Neuronal stem cell (in vitro differentiated cells): Measurements from ENCODE around the gene VAC14.
A peak's percentile ranks its signal among the peaks of the same experiment; 100 is the strongest.
"Not testable (repeated sequence)": the region's sequence is repeated elsewhere in the genome, so short reads cannot be mapped to it uniquely, and the experiment has no call there.

Experiments used
- DNase-seq: peaks from one replicate; pipeline ENCODE4 v3.0.0-alpha.2; 2013; ENCODE audit warnings: low spot score
- H2AFZ ChIP-seq: one replicate; pipeline ENCODE4 v1.6.1; 2013; ENCODE audit warnings: mild to moderate bottlenecking, low read length, inconsistent platforms
- H2AK5ac ChIP-seq: 2 replicates; pipeline ENCODE4 v1.6.1; 2013; ENCODE audit warnings: low read depth, mild to moderate bottlenecking, inconsistent platforms, low read length, moderate library complexity, mixed read lengths
- H2BK120ac ChIP-seq: 2 replicates; pipeline ENCODE4 v1.6.1; 2013; ENCODE audit warnings: low read depth, mild to moderate bottlenecking, inconsistent platforms, low read length, moderate library complexity, mixed read lengths
- H2BK12ac ChIP-seq: one replicate; pipeline ENCODE4 v1.6.1; 2013; ENCODE audit warnings: low read length, inconsistent platforms
- H2BK15ac ChIP-seq: 2 replicates; pipeline ENCODE4 v1.6.1; 2013; ENCODE audit warnings: mild to moderate bottlenecking, low read length, inconsistent platforms, mixed read lengths
- H2BK5ac ChIP-seq: one replicate; pipeline ENCODE4 v1.6.1; 2013; ENCODE audit warnings: inconsistent platforms, mild to moderate bottlenecking, low read length, moderate library complexity
- H3K14ac ChIP-seq: one replicate; pipeline ENCODE4 v1.6.1; 2013; ENCODE audit warnings: low read length, inconsistent platforms
- H3K18ac ChIP-seq: 2 replicates; pipeline ENCODE4 v1.6.1; 2013; ENCODE audit warnings: low read length, inconsistent platforms
- H3K23ac ChIP-seq: 2 replicates; pipeline ENCODE4 v1.6.1; 2013; ENCODE audit warnings: low read depth, mild to moderate bottlenecking, mixed read lengths, low read length, inconsistent platforms; ENCODE audit not compliant: poor library complexity
- H3K27ac ChIP-seq: replicated peaks from 3 replicates; pipeline ENCODE4 v1.5.1; 2013; ENCODE audit warnings: low read length, inconsistent platforms
- H3K27me3 ChIP-seq, 3 experiments: 2 replicates each; pipeline ENCODE4 v1.6.1; 2013; ENCODE audit warnings: low read length in 3 of 3, mild to moderate bottlenecking in 2 of 3, inconsistent platforms in 1 of 3, low read depth in 1 of 3, mixed read lengths in 1 of 3, moderate library complexity in 1 of 3; ENCODE audit not compliant: control insufficient read depth in 3 of 3, insufficient read depth in 3 of 3
- H3K36me3 ChIP-seq, 2 donors: replicated peaks in 1 of 2; 2 replicates each; pipeline ENCODE4 v1.6.1; 2013; ENCODE audit warnings: low read length in 2 of 2; ENCODE audit not compliant: control insufficient read depth in 2 of 2, insufficient read depth in 2 of 2
- H3K4ac ChIP-seq: 2 replicates; pipeline ENCODE4 v1.6.1; 2013; ENCODE audit warnings: inconsistent platforms, mild to moderate bottlenecking, low read length, moderate library complexity
- H3K4me1 ChIP-seq, 2 donors: 1 replicate in 1 of 2; 2 replicates in 1 of 2; pipeline ENCODE4 v1.6.1; 2013; ENCODE audit warnings: low read length in 2 of 2, low read depth in 1 of 2; ENCODE audit not compliant: control insufficient read depth in 2 of 2, insufficient read depth in 1 of 2
- H3K4me2 ChIP-seq: one replicate; pipeline ENCODE4 v1.6.1; 2013; ENCODE audit warnings: mild to moderate bottlenecking, low read length, inconsistent platforms; ENCODE audit not compliant: insufficient read depth, poor library complexity, severe bottlenecking
- H3K4me3 ChIP-seq, 2 donors: 2 replicates each; pipeline ENCODE4 v1.5.1; 2013; ENCODE audit warnings: low read length in 2 of 2, mild to moderate bottlenecking in 2 of 2, inconsistent platforms in 1 of 2, moderate library complexity in 1 of 2
- H3K79me1 ChIP-seq: one replicate; pipeline ENCODE4 v1.6.1; 2013; ENCODE audit warnings: low read depth, mild to moderate bottlenecking, inconsistent platforms, low read length, moderate library complexity
- H3K9ac ChIP-seq: one replicate; pipeline ENCODE4 v1.6.1; 2013; ENCODE audit warnings: mild to moderate bottlenecking, low read depth, low read length, inconsistent platforms; ENCODE audit not compliant: poor library complexity
- H3K9me3 ChIP-seq, 2 donors: replicated peaks in 1 of 2; 2 replicates each; pipeline versions ENCODE3 to v1.6.1; 2013; ENCODE audit warnings: low read length in 2 of 2, mild to moderate bottlenecking in 2 of 2, inconsistent platforms in 1 of 2, low read depth in 1 of 2, mixed read lengths in 1 of 2, moderate library complexity in 1 of 2; ENCODE audit not compliant: control insufficient read depth in 2 of 2, insufficient read depth in 1 of 2
- H4K8ac ChIP-seq: one replicate; pipeline ENCODE4 v1.6.1; 2013; ENCODE audit warnings: low read depth, mild to moderate bottlenecking, inconsistent platforms, low read length, moderate library complexity
- H4K91ac ChIP-seq: one replicate; pipeline ENCODE4 v1.6.1; 2013; ENCODE audit warnings: low read length, low read depth, mild to moderate bottlenecking, inconsistent platforms; ENCODE audit not compliant: poor library complexity
- whole genome bisulfite sequencing, 2 donors: extraction: QIAGEN DNeasy Blood & Tissue Kit; methylation state at CpG; one replicate each; pipeline ENCODE4 v1.1.7; 2013; ENCODE audit warnings: missing lambda C conversion rate in 2 of 2, mixed read lengths in 1 of 2; ENCODE audit not compliant: insufficient read length in 2 of 2, insufficient replicate concordance in 1 of 2; ENCODE audit errors: extremely low coverage in 2 of 2; 5-methylcytosine and 5-hydroxymethylcytosine counted together

VAC14 gene

DNA sequence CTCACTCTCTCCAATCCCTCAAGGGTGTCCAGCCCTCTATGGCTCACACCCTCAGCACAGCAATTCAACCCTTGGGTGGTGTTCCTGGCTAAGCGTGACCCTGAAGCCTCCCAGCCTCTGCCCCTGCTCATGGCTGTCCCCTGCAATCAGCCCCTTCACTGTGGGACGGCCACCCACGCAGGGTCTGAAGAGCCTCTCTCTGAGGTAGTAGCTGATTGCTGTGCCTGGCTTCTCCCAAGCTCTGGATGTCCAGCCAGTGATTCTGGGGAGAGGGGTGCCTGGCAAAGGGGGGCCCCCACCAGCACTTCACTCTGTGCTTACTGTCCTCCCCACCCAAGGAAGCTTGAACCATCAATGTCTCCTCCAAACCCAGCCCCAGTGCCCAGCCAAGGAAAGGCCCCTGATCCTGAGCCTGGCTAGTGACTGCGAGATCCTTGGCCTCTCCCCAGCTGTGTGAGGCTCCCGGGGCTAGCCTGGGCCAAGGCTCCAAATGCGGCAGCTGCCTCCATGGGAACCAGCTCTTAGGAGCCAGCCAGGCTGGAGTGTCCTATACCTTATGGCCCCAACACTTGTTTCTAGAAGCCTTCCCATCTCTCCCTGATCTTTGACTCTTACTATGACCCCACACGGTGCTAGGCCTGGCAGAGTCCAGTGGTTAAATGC is 125.0 kb downstream of the VAC14 start:
- H3K4me2 ChIP-seq, result no peak overlapping the region
- no peak overlapping the region for H4K91ac ChIP-seq
- H3K18ac ChIP-seq, result no peak overlapping the region
- no peak overlapping the region for H3K4ac ChIP-seq
- no peak overlapping the region for H4K8ac ChIP-seq
- no peak overlapping the region for H2AK5ac ChIP-seq
- no peak overlapping the region for H2BK120ac ChIP-seq
- peak overlapping the region; percentile 8 for H3K14ac ChIP-seq
- no peak overlapping the region for H2BK15ac ChIP-seq
- H3K23ac ChIP-seq, result no peak overlapping the region
- H3K4me1 ChIP-seq, result peaks cover 0 to 5% of the 10 kb centered on the region in 2 donors
- no peak overlapping the region for H2BK12ac ChIP-seq
- H3K9ac ChIP-seq, result no peak overlapping the region
- H2BK5ac ChIP-seq, result no peak overlapping the region
- H3K36me3 ChIP-seq, result peaks cover 31 to 95% of the 10 kb centered on the region in 2 donors
- WGBS, 2 donors, result no CpG with 5 or more reads among the region's 7 CpGs
- H3K9me3 ChIP-seq, result no peaks in the 10 kb centered on the region
- peak overlapping the region in 1 of 2 donors; percentile 42 for H3K4me3 ChIP-seq
- H3K27ac ChIP-seq, result no peak overlapping the region
- DNase-seq, result no peak
- no peak overlapping the region for H2AFZ ChIP-seq
- no peaks in the 10 kb centered on the region for H3K27me3 ChIP-seq
- H3K79me1 ChIP-seq, result peaks cover 11% of the 10 kb centered on the region

DNA sequence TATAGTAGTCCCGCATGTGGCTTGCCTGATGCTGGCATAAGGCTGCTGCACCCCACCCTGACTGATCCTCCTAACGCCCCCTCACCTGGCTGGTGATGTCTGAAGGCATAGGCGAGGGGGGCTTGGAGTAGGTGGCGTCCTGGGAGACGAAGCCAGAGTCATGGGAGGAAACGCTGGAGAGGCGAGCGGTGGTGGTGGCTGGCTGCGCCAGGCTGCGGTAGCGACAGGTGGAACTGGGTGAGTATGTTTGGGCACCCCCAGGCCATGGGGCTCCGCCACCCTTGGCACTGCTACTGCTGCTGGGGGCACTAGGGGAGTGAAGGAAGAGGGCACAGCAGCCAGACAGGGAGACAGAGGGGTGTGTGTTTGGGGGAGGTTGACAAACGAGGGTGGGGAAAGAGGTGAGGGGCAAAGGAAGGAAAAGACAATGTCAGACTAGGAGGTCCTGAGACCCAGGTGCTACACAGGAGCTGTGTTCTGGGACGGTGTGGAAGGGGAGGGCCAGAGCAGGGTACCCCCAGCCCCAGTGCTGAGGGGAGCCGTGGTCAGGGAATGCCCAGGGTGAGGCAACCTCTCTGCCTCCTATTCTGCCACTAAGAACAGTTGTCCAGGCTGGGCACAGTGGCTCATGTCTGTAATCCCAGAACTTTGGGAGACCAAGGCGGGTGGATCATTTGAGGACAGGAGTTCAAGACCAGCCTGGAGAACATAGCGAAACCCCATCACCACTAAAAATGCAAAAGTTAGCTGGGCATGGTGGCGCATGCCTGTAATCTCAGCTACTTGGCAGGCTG is 126.5 kb downstream of the VAC14 start:
- Histone ChIP-seq H3K79me1 (peaks cover 4% of the 10 kb centered on the region), H3K14ac (no peak overlapping the region), H2BK12ac (no peak overlapping the region), H2BK15ac (no peak overlapping the region), H3K4ac (no peak overlapping the region), H3K18ac (no peak overlapping the region), H4K91ac (peak overlapping the region; percentile 22), H3K4me1 (no peaks in the 10 kb centered on the region), H2AK5ac (no peak overlapping the region), H3K4me3 (no peak overlapping the region), H3K23ac (peak overlapping the region; percentile 85), H3K27me3 (no peaks in the 10 kb centered on the region), H3K9me3 (peaks cover 0 to 13% of the 10 kb centered on the region in 2 donors), H3K4me2 (no peak overlapping the region), H4K8ac (peak overlapping the region; percentile 17), H2BK120ac (no peak overlapping the region), H3K36me3 (peaks cover 35 to 99% of the 10 kb centered on the region in 2 donors), H3K27ac (no peak overlapping the region), H2AFZ (no peak overlapping the region), H2BK5ac (no peak overlapping the region), H3K9ac (peak overlapping the region; percentile 77)
- DNase-seq, result no peak
- WGBS, 2 donors, result no CpG with 5 or more reads among the region's 18 CpGs

DNA sequence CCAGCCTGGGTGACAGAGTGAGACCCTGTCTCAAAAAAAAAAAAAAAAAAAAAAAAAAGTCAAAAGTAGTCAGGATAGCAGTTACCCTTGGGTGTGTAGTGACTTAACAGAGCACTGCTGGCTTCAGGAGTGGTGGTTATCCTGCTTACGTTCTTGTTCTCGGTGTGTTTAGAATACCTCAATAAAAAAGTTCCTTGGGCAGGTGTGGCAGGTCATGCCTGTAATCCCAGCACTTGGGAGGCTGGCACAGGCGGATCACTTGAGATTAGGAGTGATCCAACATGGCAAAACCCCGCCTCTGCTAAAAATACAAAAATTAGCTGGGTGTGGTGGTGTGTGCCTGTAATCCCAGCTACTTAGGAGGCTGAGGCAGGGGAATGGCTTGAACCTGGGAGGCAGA is 130.0 kb downstream of the VAC14 start:
- not testable (repeated sequence) for H3K27me3 ChIP-seq, H2AK5ac ChIP-seq, H3K27ac ChIP-seq, H3K14ac ChIP-seq, H2BK12ac ChIP-seq, H3K23ac ChIP-seq, H2BK120ac ChIP-seq, H2BK5ac ChIP-seq, H2AFZ ChIP-seq, H3K4ac ChIP-seq, DNase-seq, H4K8ac ChIP-seq, H4K91ac ChIP-seq, H3K79me1 ChIP-seq, H3K4me2 ChIP-seq, H3K9ac ChIP-seq, H3K18ac ChIP-seq, H3K4me3 ChIP-seq, H2BK15ac ChIP-seq, H3K4me1 ChIP-seq
- Histone ChIP-seq H3K36me3 (peaks cover 31 to 99% of the 10 kb centered on the region in 2 donors), H3K9me3 (peaks cover 7 to 28% of the 10 kb centered on the region in 2 donors)
- WGBS, 2 donors, result no CpG with 5 or more reads among the region's 4 CpGs

DNA sequence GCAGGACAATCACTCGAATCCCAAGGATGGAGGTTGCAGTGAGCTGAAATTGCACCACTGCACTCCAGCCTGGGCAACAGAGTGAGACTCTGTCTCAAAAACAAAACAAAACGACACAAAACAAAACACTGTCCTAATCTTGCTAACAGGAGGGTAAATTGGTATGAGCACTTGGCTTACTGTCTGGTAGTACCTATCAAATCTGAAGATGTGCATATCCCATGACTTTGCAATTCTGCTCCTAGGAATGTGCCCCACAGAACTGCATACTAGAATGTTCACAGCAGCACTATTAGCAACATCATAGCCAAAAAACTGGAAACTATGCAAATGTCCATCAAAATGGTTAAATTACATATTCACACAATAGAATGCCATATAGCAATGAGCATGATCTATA is 130.8 kb downstream of the VAC14 start:
- H4K91ac ChIP-seq, result no peak overlapping the region
- H3K27ac ChIP-seq, result no peak overlapping the region
- DNase-seq, result no peak
- no peaks in the 10 kb centered on the region for H3K27me3 ChIP-seq
- no peak overlapping the region for H3K23ac ChIP-seq
- H2BK12ac ChIP-seq, result no peak overlapping the region
- peaks cover 33 to 99% of the 10 kb centered on the region in 2 donors for H3K36me3 ChIP-seq
- no peak overlapping the region for H2AK5ac ChIP-seq
- WGBS, 2 donors, result no CpG with 5 or more reads among the region's 2 CpGs
- H3K4ac ChIP-seq, result no peak overlapping the region
- H2BK120ac ChIP-seq, result no peak overlapping the region
- H4K8ac ChIP-seq, result no peak overlapping the region
- no peak overlapping the region for H2BK5ac ChIP-seq
- H2AFZ ChIP-seq, result no peak overlapping the region
- H2BK15ac ChIP-seq, result no peak overlapping the region
- peaks cover 3% of the 10 kb centered on the region for H3K79me1 ChIP-seq
- H3K4me2 ChIP-seq, result no peak overlapping the region
- H3K14ac ChIP-seq, result no peak overlapping the region
- no peak overlapping the region for H3K9ac ChIP-seq
- no peak overlapping the region for H3K18ac ChIP-seq
- H3K4me3 ChIP-seq, result no peak overlapping the region
- H3K9me3 ChIP-seq, result peaks cover 7 to 28% of the 10 kb centered on the region in 2 donors
- no peaks in the 10 kb centered on the region for H3K4me1 ChIP-seq
